GM06990 (cell line): ENCODE results near the gene PTPRN2.

Experiments
- DNase-seq: peaks from one replicate; pipeline ENCODE4 v3.0.0-alpha.2; 2011; ENCODE audit not compliant: insufficient read length; ENCODE audit errors: extremely low read depth
- H3K27me3 ChIP-seq: replicated peaks from 2 replicates; pipeline ENCODE4 v1.6.0; 2011; ENCODE audit warnings: low read length; ENCODE audit not compliant: control insufficient read depth, insufficient read depth
- H3K36me3 ChIP-seq: 2 replicates; pipeline ENCODE4 v1.5.1; 2011; ENCODE audit warnings: low read length; ENCODE audit not compliant: control insufficient read depth, insufficient read depth
- H3K4me3 ChIP-seq: replicated peaks from 2 replicates; pipeline ENCODE4 v1.5.1; 2011; ENCODE audit warnings: low read depth, mild to moderate bottlenecking, control low read depth, low read length
- CTCF ChIP-seq: IDR thresholded peaks from 2 replicates; pipeline ENCODE4 v1.5.1; 2011; ENCODE audit warnings: low read length, control low read depth, mild to moderate bottlenecking, inconsistent platforms; ENCODE audit not compliant: insufficient read depth, poor library complexity, severe bottlenecking

The PTPRN2 gene

GRCh38 chr7:157644946-157645345 lies 942.7 kb downstream of the PTPRN2 start:
- Histone ChIP-seq H3K36me3 (no peaks in the 10 kb centered on the region), H3K4me3 (no peak overlapping the region), H3K27me3 (no peaks in the 10 kb centered on the region)
- no peak for TF ChIP-seq CTCF
- no peak for DNase-seq

- no peaks in the 10 kb centered on the region for H3K27me3 ChIP-seq
- no peaks in the 10 kb centered on the region for H3K36me3 ChIP-seq
- no peak overlapping the region for H3K4me3 ChIP-seq
- no peak for TF ChIP-seq CTCF
- DNase-seq: no peak
Measured at GRCh38 chr7:157643525-157643970, 944.1 kb downstream of the PTPRN2 start.

GRCh38 chr7:157641866-157642265 lies 945.8 kb downstream of the PTPRN2 start:
- no peaks in the 10 kb centered on the region for H3K27me3 ChIP-seq

GRCh38 chr7:157640144-157640543 lies 947.5 kb downstream of the PTPRN2 start:
- TF ChIP-seq CTCF: no peak
- no peak for DNase-seq
- Histone ChIP-seq H3K4me3 (no peak overlapping the region), H3K36me3 (no peaks in the 10 kb centered on the region), H3K27me3 (no peaks in the 10 kb centered on the region)

More at GRCh38 chr7:157641866-157642265, 945.8 kb downstream of the PTPRN2 start:
- Histone ChIP-seq H3K4me3 (no peak overlapping the region), H3K36me3 (no peaks in the 10 kb centered on the region)
- no peak for TF ChIP-seq CTCF
- DNase-seq: no peak

- H3K27me3 ChIP-seq: no peaks in the 10 kb centered on the region
- no peak for DNase-seq
Measured at GRCh38 chr7:157638563-157638962, 949.1 kb downstream of the PTPRN2 start.

More at GRCh38 chr7:157638563-157638962, 949.1 kb downstream of the PTPRN2 start:
- Histone ChIP-seq H3K36me3 (no peaks in the 10 kb centered on the region), H3K4me3 (no peak overlapping the region)
- no peak for TF ChIP-seq CTCF
